Measurements from ENCODE around the gene NPIPA1.
"Not testable (repeated sequence)": the region's sequence is repeated elsewhere in the genome, so short reads cannot be mapped to it uniquely, and the experiment has no call there.

DNA sequence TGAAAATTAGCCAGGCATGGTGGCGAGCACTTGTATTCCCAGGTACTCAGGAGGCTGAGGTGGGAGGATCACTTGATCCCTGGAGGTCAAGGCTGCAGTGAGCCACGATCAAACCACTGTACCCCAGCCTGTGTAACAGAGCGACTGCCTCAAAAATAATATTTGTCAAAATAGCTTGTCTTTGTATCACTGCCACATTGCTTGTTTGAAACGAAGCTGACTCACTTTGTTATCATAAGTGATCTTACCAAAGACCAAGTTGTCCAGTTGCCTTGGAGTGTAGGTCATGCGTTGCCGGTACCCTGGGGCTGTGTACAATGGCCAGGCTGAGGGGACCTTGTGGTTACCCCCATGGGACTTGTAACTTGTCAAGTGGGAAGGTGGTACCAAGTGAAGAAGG, 59.5 kb downstream of the NPIPA1 start:
- not testable (repeated sequence) for TF ChIP-seq GABPA (IDR thresholded peaks at IDR 0.05; ENCODE audit: low read depth); POLR2AphosphoS5 (IDR thresholded peaks at IDR 0.05; ENCODE audit: low read depth); CTCF (IDR thresholded peaks at IDR 0.05; ENCODE audit: insufficient read depth, low read length)
